HG03095 (cell line): Measurements from ENCODE around the gene HYAL4.
"Not testable (repeated sequence)": the region's sequence is repeated elsewhere in the genome, so short reads cannot be mapped to it uniquely, and the experiment has no call there.

ENCODE experiments used
- ATAC-seq: cut with Tn5 transposase; IDR thresholded peaks from one replicate; pipeline ENCODE4 v1.9.1; 2021; ENCODE audit warnings: moderate library complexity; ENCODE audit not compliant: unreplicated experiment

The HYAL4 gene

GRCh38 chr7:123846217-123846891 is 1.4 kb downstream of the HYAL4 start:
- no peak for ATAC-seq

GRCh38 chr7:123847868-123848267 is 2.9 kb downstream of the HYAL4 start:
- no peak for ATAC-seq

GRCh38 chr7:123849855-123850254 is 4.9 kb downstream of the HYAL4 start:
- ATAC-seq = no peak

- not testable (repeated sequence) for ATAC-seq
These were observed 6.4 kb downstream of the HYAL4 start for GRCh38 chr7:123851404-123851803.

- ATAC-seq = not testable (repeated sequence)
These were observed 9.3 kb downstream of the HYAL4 start for GRCh38 chr7:123854291-123854690.

GRCh38 chr7:123856428-123856827 is 11.5 kb downstream of the HYAL4 start:
- not testable (repeated sequence) for ATAC-seq

GRCh38 chr7:123860848-123861247 is 15.9 kb downstream of the HYAL4 start:
- ATAC-seq = no peak

GRCh38 chr7:123862775-123863174 is 17.8 kb downstream of the HYAL4 start:
- no peak for ATAC-seq

- no peak for ATAC-seq
These were observed 18.5 kb downstream of the HYAL4 start for GRCh38 chr7:123863461-123863860.

GRCh38 chr7:123864012-123864411 is 19.0 kb downstream of the HYAL4 start:
- ATAC-seq = no peak

GRCh38 chr7:123864436-123864835 is 19.5 kb downstream of the HYAL4 start:
- no peak for ATAC-seq

GRCh38 chr7:123864966-123865365 is 20.0 kb downstream of the HYAL4 start:
- ATAC-seq = no peak

- ATAC-seq = peak; percentile 88
These were observed 20.6 kb downstream of the HYAL4 start for GRCh38 chr7:123865517-123866117.

GRCh38 chr7:123867225-123867624 is 22.3 kb downstream of the HYAL4 start:
- ATAC-seq = no peak

- ATAC-seq = peak; percentile 94
These were observed 27.3 kb downstream of the HYAL4 start for GRCh38 chr7:123871998-123872867.

GRCh38 chr7:123872908-123873307 is 27.9 kb downstream of the HYAL4 start:
- no peak for ATAC-seq

- no peak for ATAC-seq
These were observed 31.7 kb downstream of the HYAL4 start for GRCh38 chr7:123876557-123877256.

GRCh38 chr7:123879628-123880027 is 34.7 kb downstream of the HYAL4 start:
- no peak for ATAC-seq

- no peak for ATAC-seq
These were observed 36.3 kb downstream of the HYAL4 start for GRCh38 chr7:123881300-123881699.

GRCh38 chr7:123883154-123883553 is 38.2 kb downstream of the HYAL4 start:
- no peak for ATAC-seq

- ATAC-seq = no peak
These were observed 43.2 kb downstream of the HYAL4 start for GRCh38 chr7:123888192-123888591.
